HCT116 (cell line): Measurements from ENCODE around the gene DCAF11. TPM values are rescaled to one million over a fixed set of nuclear protein-coding genes. Genes with fewer than 3 reads are reported as not detected.

Experiments
- ATAC-seq: fragments of 200-7000 bp; cut with Tn5 transposase; 2 replicates; pipeline ENCODE4 v1.9.1; 2020; ENCODE audit warnings: mild to moderate bottlenecking, moderate library complexity
- BruUV-seq: library from RNA; stranded (reverse); fragments of 400-500 nt; replicated peaks from 2 replicates; lab custom pipeline; 2021; lab: Mats Ljungman, UMichigan
- CTCF ChIA-PET: fragments of 300-600 bp; sonication (Branson Sonifier 250); formaldehyde crosslinking; loops from one replicate; lab custom pipeline; 2021; ENCODE audit warnings: antibody characterized with exemption; lab: Charles Lee
- POLR2A ChIA-PET: fragments of 300-600, 350-600 bp; sonication (Branson Sonifier 250); formaldehyde crosslinking; loops from one replicate; lab custom pipeline; 2021; ENCODE audit warnings: antibody characterized with exemption; lab: Charles Lee
- RAD21 ChIA-PET, 2 experiments: fragments of 300-600 bp; sonication (Branson Sonifier 250); formaldehyde crosslinking; loops; one replicate each; lab custom pipeline; 2023; ENCODE audit warnings: low total read pairs in 2 of 2; ENCODE audit not compliant: uncharacterized antibody in 2 of 2, unreplicated experiment in 2 of 2, low non-redundant PET in 1 of 2; lab: Charles Lee
- DNase-seq: peaks from one replicate; pipeline ENCODE4 v3.0.0-alpha.2; 2010; ENCODE audit warnings: low read depth, low spot score
- H2AFZ ChIP-seq: fragments of 200-600 bp; shearing (Covaris generic), sonication (generic); 2 replicates; pipeline ENCODE4 v1.6.1; 2017; ENCODE audit warnings: low read depth, mixed run types, mixed read lengths, antibody characterized with exemption, low read length; ENCODE audit not compliant: poor library complexity, severe bottlenecking
- H3K27ac ChIP-seq: 2 replicates; pipeline ENCODE4 v1.5.1; 2012; ENCODE audit warnings: low read depth, low read length
- H3K27me3 ChIP-seq: fragments of 200-600 bp; sonication (generic); 2 replicates; pipeline ENCODE4 v1.6.1; 2016; ENCODE audit warnings: mixed run types, low read length, mixed read lengths; ENCODE audit not compliant: insufficient read depth
- H3K36me3 ChIP-seq, 2 experiments: fragments of 200-500 bp in 1 of 2; fragments of 200-600 bp in 1 of 2; sonication (Bioruptor generic) in 1 of 2; sonication (generic) in 1 of 2; 2 replicates each; pipeline versions ENCODE4 v1.5.1 to v1.6.1; 2014 to 2016; ENCODE audit warnings: low read length in 2 of 2, inconsistent platforms in 1 of 2, mixed read lengths in 1 of 2, mixed run types in 1 of 2; ENCODE audit not compliant: insufficient read depth in 2 of 2, control insufficient read depth in 1 of 2
- H3K4me1 ChIP-seq, 2 experiments: fragments of 200-600 bp in 1 of 2; sonication (generic) in 1 of 2; 2 replicates each; pipeline versions ENCODE4 v1.5.1 to v1.6.1; 2012 to 2017; ENCODE audit warnings: low read length in 2 of 2, inconsistent platforms in 1 of 2, mild to moderate bottlenecking in 1 of 2, mixed read lengths in 1 of 2, mixed run types in 1 of 2, moderate library complexity in 1 of 2; ENCODE audit not compliant: insufficient read depth in 2 of 2, control insufficient read depth in 1 of 2
- H3K4me2 ChIP-seq: fragments of 200-600 bp; sonication (generic); 2 replicates; pipeline ENCODE4 v1.6.1; 2017; ENCODE audit warnings: mixed run types, low read length, mixed read lengths
- H3K4me3 ChIP-seq, 2 experiments: fragments of 200-600 bp in 1 of 2; sonication (generic) in 1 of 2; replicated peaks in 1 of 2; 2 replicates each; pipeline ENCODE4 v1.5.1; 2011 to 2016; ENCODE audit warnings: low read length in 2 of 2, control low read depth in 1 of 2, low read depth in 1 of 2, mild to moderate bottlenecking in 1 of 2, mixed read lengths in 1 of 2, mixed run types in 1 of 2
- H3K79me2 ChIP-seq: fragments of 200-600 bp; sonication (generic); 2 replicates; pipeline ENCODE4 v1.6.1; 2017; ENCODE audit warnings: mild to moderate bottlenecking, mixed run types, low read length, moderate library complexity, mixed read lengths; ENCODE audit not compliant: insufficient read depth
- H3K9ac ChIP-seq: fragments of 200-600 bp; sonication (generic); 2 replicates; pipeline ENCODE4 v1.6.1; 2016; ENCODE audit warnings: low read length, mixed read lengths
- H3K9me2 ChIP-seq: fragments of 200-600 bp; sonication (generic), shearing (Covaris generic); 2 replicates; pipeline ENCODE4 v1.6.1; 2017; ENCODE audit warnings: mixed run types, mild to moderate bottlenecking, moderate library complexity; ENCODE audit not compliant: insufficient read depth
- H3K9me3 ChIP-seq, 2 experiments: fragments of 200-500 bp in 1 of 2; fragments of 200-600 bp in 1 of 2; sonication (Bioruptor generic) in 1 of 2; sonication (generic) in 1 of 2; 2 replicates each; pipeline ENCODE4 v1.6.1; 2014 to 2017; ENCODE audit warnings: low read length in 2 of 2, mixed read lengths in 2 of 2, inconsistent platforms in 1 of 2, low read depth in 1 of 2, mild to moderate bottlenecking in 1 of 2, mixed run types in 1 of 2, moderate library complexity in 1 of 2; ENCODE audit not compliant: control insufficient read depth in 1 of 2, insufficient read depth in 1 of 2
- H4K20me1 ChIP-seq: fragments of 200-600 bp; sonication (generic), shearing (Covaris generic); 2 replicates; pipeline ENCODE4 v1.6.1; 2017; ENCODE audit warnings: mixed run types, mild to moderate bottlenecking, moderate library complexity; ENCODE audit not compliant: insufficient read depth
- CBX3 ChIP-seq: IDR thresholded peaks from 2 replicates; pipeline ENCODE4 v1.6.1; 2012; ENCODE audit warnings: low read depth
- CEBPB ChIP-seq: IDR thresholded peaks from 2 replicates; pipeline ENCODE4 v1.6.1; 2012; ENCODE audit warnings: low read depth
- CTCF ChIP-seq, 3 experiments: fragments of 200-600 bp in 1 of 3; sonication (generic) in 1 of 3; IDR thresholded peaks in 2 of 3; conservative IDR thresholded peaks in 1 of 3; 2 replicates each; pipeline ENCODE4 v1.5.1; 2012 to 2017; ENCODE audit warnings: low read depth in 2 of 3, low read length in 2 of 3, antibody characterized with exemption in 1 of 3, borderline replicate concordance in 1 of 3, control low read depth in 1 of 3, mild to moderate bottlenecking in 1 of 3, mixed read lengths in 1 of 3, mixed run types in 1 of 3, moderate library complexity in 1 of 3; ENCODE audit not compliant: insufficient read depth in 1 of 3
- EGR1 ChIP-seq: IDR thresholded peaks from 2 replicates; pipeline ENCODE4 v1.6.1; 2012; ENCODE audit warnings: low read depth
- ELF1 ChIP-seq: IDR thresholded peaks from 2 replicates; pipeline ENCODE4 v1.6.1; 2012; ENCODE audit warnings: low read depth, borderline replicate concordance
- EZH2phosphoT487 ChIP-seq: fragments of 200-600 bp; IDR thresholded peaks from 2 replicates; pipeline ENCODE4 v1.6.1; 2018; ENCODE audit warnings: antibody characterized with exemption, borderline replicate concordance
- FOSL1 ChIP-seq: IDR thresholded peaks from 2 replicates; pipeline ENCODE4 v1.6.1; 2012; ENCODE audit warnings: low read depth
- JUND ChIP-seq: IDR thresholded peaks from 2 replicates; pipeline ENCODE4 v1.6.1; 2012
- POLR2A ChIP-seq: IDR thresholded peaks from 2 replicates; pipeline ENCODE4 v1.7.0; 2011; ENCODE audit warnings: borderline replicate concordance; ENCODE audit not compliant: insufficient read depth, insufficient read length; ENCODE audit errors: extremely low read depth
- POLR2AphosphoS5 ChIP-seq: IDR thresholded peaks from 2 replicates; pipeline ENCODE4 v1.6.1; 2011; ENCODE audit warnings: mild to moderate bottlenecking, low read depth, low read length, moderate library complexity
- RAD21 ChIP-seq: IDR thresholded peaks from 2 replicates; pipeline ENCODE4 v1.6.1; 2012; ENCODE audit warnings: low read depth, mild to moderate bottlenecking
- SIN3A ChIP-seq: IDR thresholded peaks from 2 replicates; pipeline ENCODE4 v1.6.1; 2012; ENCODE audit warnings: low read depth
- SP1 ChIP-seq: IDR thresholded peaks from 2 replicates; pipeline ENCODE4 v1.6.1; 2012; ENCODE audit warnings: low read depth
- TCF7L2 ChIP-seq: IDR thresholded peaks from 2 replicates; pipeline ENCODE4 v1.7.0; 2011; ENCODE audit warnings: borderline replicate concordance, inconsistent platforms; ENCODE audit not compliant: insufficient read depth, insufficient read length; ENCODE audit errors: extremely low read depth
- YY1 ChIP-seq: IDR thresholded peaks from 2 replicates; pipeline ENCODE4 v1.6.1; 2011; ENCODE audit warnings: low read length, low read depth, moderate library complexity, mild to moderate bottlenecking; ENCODE audit not compliant: insufficient replicate concordance; ENCODE audit errors: extremely low read depth
- ZNF274 ChIP-seq: fragments of 200-500 bp; sonication (Bioruptor generic); IDR thresholded peaks from 2 replicates; pipeline ENCODE4 v1.6.1; 2014; ENCODE audit warnings: mild to moderate bottlenecking, low read depth, low read length, inconsistent platforms
- intact Hi-C: fragments of 100-400 bp; cut with micrococcal nuclease; formaldehyde crosslinking; loops from 2 replicates; pipeline ENCODE4 v1.10.0; 2022
- total RNA-seq: library from RNA; stranded (reverse); gene quantifications from one replicate; pipeline ENCODE4 v1.2.1, GENCODE V29; 2021; ENCODE audit not compliant: unreplicated experiment
- TF ChIP-seq, protein P1 (sequence below): IDR thresholded peaks from 2 replicates; pipeline ENCODE4 v1.6.1; 2012
- TF ChIP-seq, protein P2 (sequence below): IDR thresholded peaks from 2 replicates; pipeline ENCODE4 v1.6.1; 2012
- TF ChIP-seq, protein P3 (sequence below): IDR thresholded peaks from 2 replicates; pipeline ENCODE4 v1.6.1; 2012; ENCODE audit warnings: low read depth

The DCAF11 gene
- total RNA-seq, 1 experiment from 2014 or later = 47.5 TPM

GRCh38 chr14:24072881-24073877, 41.4 kb upstream of the DCAF11 start:
- H3K4me1 ChIP-seq = peaks cover 0 to 2% of the 10 kb centered on the region in 2 experiments; a peak in 1 of 4 replicates
- no peak overlapping the region for H3K4me2 ChIP-seq
- no peaks in the 10 kb centered on the region for H3K9me3 ChIP-seq
- TF ChIP-seq FOSL1 = no peak
- no peak for TF ChIP-seq POLR2AphosphoS5
- TF ChIP-seq CEBPB = no peak
- no peak for TF ChIP-seq EGR1
- no peak for TF ChIP-seq JUND
- TF ChIP-seq, protein P1, sequence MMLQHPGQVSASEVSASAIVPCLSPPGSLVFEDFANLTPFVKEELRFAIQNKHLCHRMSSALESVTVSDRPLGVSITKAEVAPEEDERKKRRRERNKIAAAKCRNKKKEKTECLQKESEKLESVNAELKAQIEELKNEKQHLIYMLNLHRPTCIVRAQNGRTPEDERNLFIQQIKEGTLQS = no peak
- TF ChIP-seq SP1 = no peak
- TF ChIP-seq POLR2A = no peak
- TF ChIP-seq, protein P2, sequence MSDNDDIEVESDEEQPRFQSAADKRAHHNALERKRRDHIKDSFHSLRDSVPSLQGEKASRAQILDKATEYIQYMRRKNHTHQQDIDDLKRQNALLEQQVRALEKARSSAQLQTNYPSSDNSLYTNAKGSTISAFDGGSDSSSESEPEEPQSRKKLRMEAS = no peak
- TF ChIP-seq SIN3A = no peak
- no peak for TF ChIP-seq ELF1
- TF ChIP-seq RAD21 = no peak
- no peak for TF ChIP-seq CBX3
- TF ChIP-seq TCF7L2 = no peak
- TF ChIP-seq, protein P3, sequence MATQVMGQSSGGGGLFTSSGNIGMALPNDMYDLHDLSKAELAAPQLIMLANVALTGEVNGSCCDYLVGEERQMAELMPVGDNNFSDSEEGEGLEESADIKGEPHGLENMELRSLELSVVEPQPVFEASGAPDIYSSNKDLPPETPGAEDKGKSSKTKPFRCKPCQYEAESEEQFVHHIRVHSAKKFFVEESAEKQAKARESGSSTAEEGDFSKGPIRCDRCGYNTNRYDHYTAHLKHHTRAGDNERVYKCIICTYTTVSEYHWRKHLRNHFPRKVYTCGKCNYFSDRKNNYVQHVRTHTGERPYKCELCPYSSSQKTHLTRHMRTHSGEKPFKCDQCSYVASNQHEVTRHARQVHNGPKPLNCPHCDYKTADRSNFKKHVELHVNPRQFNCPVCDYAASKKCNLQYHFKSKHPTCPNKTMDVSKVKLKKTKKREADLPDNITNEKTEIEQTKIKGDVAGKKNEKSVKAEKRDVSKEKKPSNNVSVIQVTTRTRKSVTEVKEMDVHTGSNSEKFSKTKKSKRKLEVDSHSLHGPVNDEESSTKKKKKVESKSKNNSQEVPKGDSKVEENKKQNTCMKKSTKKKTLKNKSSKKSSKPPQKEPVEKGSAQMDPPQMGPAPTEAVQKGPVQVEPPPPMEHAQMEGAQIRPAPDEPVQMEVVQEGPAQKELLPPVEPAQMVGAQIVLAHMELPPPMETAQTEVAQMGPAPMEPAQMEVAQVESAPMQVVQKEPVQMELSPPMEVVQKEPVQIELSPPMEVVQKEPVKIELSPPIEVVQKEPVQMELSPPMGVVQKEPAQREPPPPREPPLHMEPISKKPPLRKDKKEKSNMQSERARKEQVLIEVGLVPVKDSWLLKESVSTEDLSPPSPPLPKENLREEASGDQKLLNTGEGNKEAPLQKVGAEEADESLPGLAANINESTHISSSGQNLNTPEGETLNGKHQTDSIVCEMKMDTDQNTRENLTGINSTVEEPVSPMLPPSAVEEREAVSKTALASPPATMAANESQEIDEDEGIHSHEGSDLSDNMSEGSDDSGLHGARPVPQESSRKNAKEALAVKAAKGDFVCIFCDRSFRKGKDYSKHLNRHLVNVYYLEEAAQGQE = no peak
- no peak for TF ChIP-seq ZNF274
- TF ChIP-seq YY1 = no peak
- no peak for TF ChIP-seq EZH2phosphoT487
- TF ChIP-seq CTCF (IDR thresholded peaks at IDR 0.05 in 2 of 3, conservative IDR thresholded peaks at IDR 0.05 in 1 of 3; ENCODE audit: borderline replicate concordance in 1 of 3, insufficient read depth in 1 of 3, low read depth in 2 of 3, low read length in 2 of 3) = no peak
- no peak overlapping the region for H3K4me3 ChIP-seq
- RAD21 ChIA-PET = no interaction called here
- DNase-seq (no peak), ATAC-seq (no peak)
- intact Hi-C loops = no loop called here
- POLR2A ChIA-PET = no interaction called here
- no peak overlapping the region for H2AFZ ChIP-seq
- no peaks in the 10 kb centered on the region for H3K79me2 ChIP-seq
- H4K20me1 ChIP-seq = no peaks in the 10 kb centered on the region
- no TSS peak for BruUV-seq
- H3K9ac ChIP-seq = no peak overlapping the region
- no peaks in the 10 kb centered on the region for H3K36me3 ChIP-seq
- H3K9me2 ChIP-seq = no peaks in the 10 kb centered on the region
- H3K27ac ChIP-seq = no peak overlapping the region
- H3K27me3 ChIP-seq = peaks cover 7% of the 10 kb centered on the region; the same call in 1 of the 2 replicates
- CTCF ChIA-PET = interaction anchor here (1.2 kb wide), 1 partner anchor 16 kb away, joined by 6 read pairs; no protein-coding TSS in a partner anchor
